D721Med (cell line): Measurements from ENCODE around the gene TNIK.
A peak's percentile ranks its signal among the peaks of the same experiment; 100 is the strongest.

Source experiments
- DNase-seq: peaks from one replicate; pipeline ENCODE4 v3.0.0; 2011; ENCODE audit warnings: low spot score; ENCODE audit not compliant: insufficient read length
- FAIRE-seq: peaks from 2 replicates; lab custom pipeline; 2011; peaks lifted over from hg19 to GRCh38; lab: Jason Lieb, UNC
- TF ChIP-seq, protein P1 (sequence below): IDR thresholded peaks from 2 replicates; pipeline ENCODE4 v1.5.1; 2012; ENCODE audit warnings: mild to moderate bottlenecking, control low read depth; ENCODE audit not compliant: insufficient read depth; ENCODE audit errors: missing control alignments

Gene TNIK

DNA sequence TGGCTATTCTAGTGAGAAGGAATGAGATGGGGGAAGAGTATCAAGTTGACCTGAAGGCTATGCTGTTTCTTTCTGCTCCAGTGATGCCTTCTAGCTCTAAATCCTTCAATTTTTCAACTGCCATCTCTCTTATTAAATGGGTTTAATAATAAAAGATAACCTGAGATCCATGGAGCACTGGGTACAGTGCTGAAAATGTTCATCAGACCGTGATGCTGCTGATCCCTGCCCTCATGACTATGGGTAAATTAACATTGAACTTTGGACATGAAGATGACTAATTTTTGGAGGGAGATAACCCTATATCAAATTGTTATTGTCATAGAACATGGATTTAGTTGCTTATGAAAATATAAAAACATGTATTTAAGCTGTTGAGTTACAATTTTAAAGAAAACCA is 406.0 kb downstream of the TNIK start:
- FAIRE-seq (no peak), DNase-seq (no peak)
- TF ChIP-seq, protein P1, sequence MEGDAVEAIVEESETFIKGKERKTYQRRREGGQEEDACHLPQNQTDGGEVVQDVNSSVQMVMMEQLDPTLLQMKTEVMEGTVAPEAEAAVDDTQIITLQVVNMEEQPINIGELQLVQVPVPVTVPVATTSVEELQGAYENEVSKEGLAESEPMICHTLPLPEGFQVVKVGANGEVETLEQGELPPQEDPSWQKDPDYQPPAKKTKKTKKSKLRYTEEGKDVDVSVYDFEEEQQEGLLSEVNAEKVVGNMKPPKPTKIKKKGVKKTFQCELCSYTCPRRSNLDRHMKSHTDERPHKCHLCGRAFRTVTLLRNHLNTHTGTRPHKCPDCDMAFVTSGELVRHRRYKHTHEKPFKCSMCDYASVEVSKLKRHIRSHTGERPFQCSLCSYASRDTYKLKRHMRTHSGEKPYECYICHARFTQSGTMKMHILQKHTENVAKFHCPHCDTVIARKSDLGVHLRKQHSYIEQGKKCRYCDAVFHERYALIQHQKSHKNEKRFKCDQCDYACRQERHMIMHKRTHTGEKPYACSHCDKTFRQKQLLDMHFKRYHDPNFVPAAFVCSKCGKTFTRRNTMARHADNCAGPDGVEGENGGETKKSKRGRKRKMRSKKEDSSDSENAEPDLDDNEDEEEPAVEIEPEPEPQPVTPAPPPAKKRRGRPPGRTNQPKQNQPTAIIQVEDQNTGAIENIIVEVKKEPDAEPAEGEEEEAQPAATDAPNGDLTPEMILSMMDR = no peak

DNA sequence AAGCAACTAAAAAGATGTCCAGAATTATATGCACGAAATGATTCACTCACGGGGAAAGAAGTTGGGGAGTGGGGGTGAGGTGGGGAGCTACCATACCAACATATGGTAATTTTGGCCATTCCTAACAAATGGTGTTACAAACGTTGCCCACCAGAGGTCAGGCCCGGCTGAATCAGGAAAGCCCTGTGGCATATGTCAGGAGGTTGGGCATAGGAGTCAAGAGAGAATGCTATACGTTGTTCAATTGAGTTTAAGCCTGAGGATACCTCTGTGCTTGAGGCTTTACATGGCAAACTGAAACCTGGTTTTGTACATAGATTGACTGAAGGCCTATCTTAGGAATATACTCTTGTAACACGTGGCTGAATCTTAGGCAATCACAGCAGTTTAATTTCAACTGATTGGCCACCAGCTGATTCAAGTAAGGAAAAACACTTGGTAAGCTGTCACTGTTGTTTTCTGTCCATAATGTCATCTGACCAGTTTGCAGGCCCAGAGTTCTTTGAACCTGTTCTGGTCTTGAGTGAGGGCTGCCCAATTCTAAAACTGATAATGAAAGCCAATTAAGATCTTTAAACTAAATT is 410.3 kb downstream of the TNIK start:
- peak; percentile 37 for DNase-seq
- TF ChIP-seq, protein P1 = peak; percentile 83
- FAIRE-seq = peak; percentile 79

DNA sequence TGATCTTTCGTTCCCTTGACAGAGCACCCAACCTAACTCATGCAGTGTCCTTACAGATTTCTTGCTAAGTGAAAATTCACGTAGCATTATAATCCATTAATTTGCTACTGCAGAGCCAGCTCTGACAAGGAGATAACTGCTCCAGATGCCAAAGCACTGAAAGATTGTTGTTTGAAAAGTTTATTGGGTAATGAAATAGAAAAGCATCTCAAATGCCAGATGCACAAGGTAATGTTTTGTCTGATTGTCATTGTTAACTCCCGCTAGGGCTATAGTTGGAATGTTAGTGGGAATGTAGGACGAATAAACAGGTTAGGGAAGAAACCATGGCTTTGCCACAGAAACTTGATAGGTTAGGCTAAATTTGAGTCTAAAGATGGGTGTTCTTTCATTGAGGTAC is 413.4 kb downstream of the TNIK start:
- FAIRE-seq = no peak

DNA sequence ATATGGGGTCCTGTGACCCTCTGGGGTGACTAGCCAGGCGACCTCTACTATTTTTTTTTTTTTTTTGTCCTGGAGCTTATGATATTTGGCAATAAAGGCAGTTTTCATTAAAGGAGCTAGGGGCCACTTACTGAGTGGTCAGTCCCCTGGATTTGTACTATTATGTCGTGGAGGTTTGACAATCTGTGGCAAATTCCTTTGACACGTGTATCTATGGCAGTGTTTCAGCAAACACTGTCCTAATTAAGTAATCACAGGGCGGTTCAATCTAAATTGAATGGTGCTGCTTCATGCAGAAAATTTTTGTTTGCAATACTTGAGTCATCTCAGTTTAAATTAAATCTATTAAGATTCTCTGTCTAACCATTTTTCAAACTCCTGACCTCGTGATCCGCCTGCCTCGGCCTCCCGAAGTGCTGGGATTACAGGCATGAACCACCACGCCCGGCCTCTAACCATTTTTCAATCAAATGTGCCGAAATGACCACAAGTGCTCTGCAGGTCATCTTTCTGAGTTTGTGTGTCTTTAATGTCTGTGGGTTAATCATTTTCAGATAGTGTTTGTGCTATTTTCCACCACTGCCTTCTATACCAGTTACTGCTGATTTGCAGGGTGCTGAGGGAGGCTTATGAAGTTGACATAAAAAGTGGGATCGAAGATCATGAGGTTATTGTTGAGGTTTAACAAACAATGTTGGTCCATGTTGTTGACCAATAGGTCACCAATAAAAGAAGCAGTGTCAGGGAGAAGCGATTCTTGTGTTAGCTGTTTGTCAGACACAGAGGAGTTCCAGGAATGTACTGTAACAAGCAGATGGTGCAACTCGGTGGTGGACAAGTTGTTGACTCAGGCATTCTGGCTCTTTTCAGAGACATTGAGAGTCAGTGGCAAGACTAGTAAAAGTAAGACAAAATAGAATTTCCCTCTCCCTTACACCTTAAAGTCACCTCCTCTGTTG is 415.1 kb downstream of the TNIK start:
- DNase-seq (no peak), FAIRE-seq (no peak)
- TF ChIP-seq, protein P1 = no peak

More for the DNA sequence above, 413.4 kb downstream of the TNIK start:
- TF ChIP-seq, protein P1 = no peak
- DNase-seq = no peak

DNA sequence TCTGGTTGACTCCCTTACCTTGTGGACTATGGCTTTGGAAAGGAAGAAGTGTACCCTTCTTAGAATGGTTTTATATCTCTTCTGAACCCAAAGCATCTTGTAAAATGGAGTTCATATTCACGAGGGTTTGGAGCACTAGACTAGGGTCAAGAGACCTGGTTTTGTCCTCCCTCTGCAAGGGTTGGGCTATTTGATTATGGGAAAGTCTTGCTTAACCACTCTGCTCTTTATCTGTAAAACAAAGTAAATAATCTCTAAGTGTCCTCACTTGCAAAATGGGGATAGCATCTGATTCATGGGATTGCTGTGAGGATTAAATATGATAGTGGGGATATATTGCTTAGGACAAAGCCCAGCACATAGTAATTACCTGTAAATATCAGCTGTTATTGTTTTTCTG is 415.8 kb downstream of the TNIK start:
- no peak for DNase-seq

DNA sequence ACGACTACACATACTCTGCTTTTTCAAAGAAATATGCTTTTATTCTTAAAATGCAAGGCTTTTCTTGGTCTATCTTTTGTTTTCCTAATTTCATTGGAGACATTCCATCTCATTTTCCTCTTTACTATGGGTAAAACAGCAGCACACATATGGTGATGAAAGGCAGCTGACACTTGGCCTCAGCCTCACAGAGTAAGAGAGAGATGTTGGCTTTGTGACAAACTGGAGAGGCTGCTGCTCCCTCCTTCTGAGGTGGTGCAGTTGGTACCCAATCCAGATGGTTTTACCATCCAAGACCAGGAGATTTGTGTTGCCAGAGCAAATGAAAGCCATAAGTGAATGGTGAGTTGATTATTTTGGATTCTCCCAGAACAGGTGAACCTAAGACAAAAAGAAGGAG is 420.5 kb downstream of the TNIK start:
- DNase-seq (no peak), FAIRE-seq (no peak)
- TF ChIP-seq, protein P1 = no peak

More for the DNA sequence above, 415.8 kb downstream of the TNIK start:
- TF ChIP-seq, protein P1 = no peak
- FAIRE-seq = no peak
